PC-9 (cell line): ENCODE data around the gene SLC9A9. TPM values are rescaled to one million over a fixed set of nuclear protein-coding genes. Genes with fewer than 3 reads are reported as not detected.

ENCODE experiments used
- BruUV-seq: library from RNA; stranded (reverse); fragments of 400-500 nt; replicated peaks from 2 replicates; lab custom pipeline; 2021; lab: Mats Ljungman, UMichigan
- CTCF ChIA-PET: fragments of 300-600 bp; sonication (Branson Sonifier 250); formaldehyde crosslinking; loops from one replicate; lab custom pipeline; 2022; ENCODE audit warnings: antibody characterized with exemption; lab: Charles Lee
- POLR2A ChIA-PET: fragments of 300-600 bp; sonication (Branson Sonifier 250); formaldehyde crosslinking; loops from one replicate; lab custom pipeline; 2022; ENCODE audit warnings: antibody characterized with exemption; ENCODE audit not compliant: unreplicated experiment; lab: Charles Lee
- DNase-seq, 2 experiments: peaks; one replicate each; pipeline versions ENCODE4 v3.0.0 to v3.0.0-alpha.2; 2015 to 2022; ENCODE audit warnings: mixed read lengths in 1 of 2
- H2AFZ ChIP-seq: fragments of 200-600 bp; sonication (generic); 2 replicates; pipeline ENCODE4 v1.8.1; 2017; ENCODE audit warnings: antibody characterized with exemption
- H3F3A ChIP-seq: fragments of 200-600 bp; sonication (generic); 2 replicates; pipeline ENCODE4 v1.8.1; 2017; ENCODE audit warnings: antibody characterized with exemption, mild to moderate bottlenecking, low read depth; ENCODE audit not compliant: insufficient read depth
- H3K27ac ChIP-seq: fragments of 200-600 bp; sonication (generic); 2 replicates; pipeline ENCODE4 v1.6.1; 2016; ENCODE audit warnings: mixed run types
- H3K27me3 ChIP-seq: fragments of 200-600 bp; sonication (generic); 2 replicates; pipeline ENCODE4 v1.6.1; 2016; ENCODE audit warnings: low read depth, mixed run types; ENCODE audit not compliant: insufficient read depth
- H3K36me3 ChIP-seq: fragments of 200-600 bp; sonication (generic); 2 replicates; pipeline ENCODE4 v1.6.1; 2016; ENCODE audit warnings: low read depth, mixed run types
- H3K4me1 ChIP-seq: fragments of 200-600 bp; sonication (generic); replicated peaks from 2 replicates; pipeline ENCODE4 v1.6.1; 2016; ENCODE audit warnings: mixed run types; ENCODE audit not compliant: insufficient read depth
- H3K4me2 ChIP-seq: fragments of 200-600 bp; sonication (generic); 2 replicates; pipeline ENCODE4 v1.6.1; 2017; ENCODE audit warnings: mixed run types
- H3K4me3 ChIP-seq: fragments of 200-600 bp; sonication (generic); 2 replicates; pipeline ENCODE4 v1.6.1; 2016; ENCODE audit warnings: mixed run types
- H3K79me2 ChIP-seq: fragments of 200-600 bp; sonication (generic); 2 replicates; pipeline ENCODE4 v1.6.1; 2017; ENCODE audit warnings: low read depth, mixed run types
- H3K9me2 ChIP-seq: fragments of 200-600 bp; sonication (generic); 2 replicates; pipeline ENCODE4 v1.8.1; 2017; ENCODE audit warnings: mild to moderate bottlenecking; ENCODE audit not compliant: insufficient read depth
- H3K9me3 ChIP-seq: fragments of 200-600 bp; sonication (generic); 2 replicates; pipeline ENCODE4 v1.8.1; 2016; ENCODE audit warnings: low read depth; ENCODE audit not compliant: insufficient read depth
- H4K20me1 ChIP-seq: fragments of 200-600 bp; sonication (generic); 2 replicates; pipeline ENCODE4 v1.8.1; 2017; ENCODE audit not compliant: insufficient read depth
- CTCF ChIP-seq: fragments of 200-600 bp; sonication (generic); conservative IDR thresholded peaks from 2 replicates; pipeline ENCODE4 v1.6.1; 2017; ENCODE audit warnings: mixed run types, antibody characterized with exemption, mild to moderate bottlenecking, moderate library complexity
- EZH2 ChIP-seq: fragments of 200-600 bp; sonication (generic); IDR thresholded peaks from 2 replicates; pipeline ENCODE4 v1.8.0; 2017; ENCODE audit warnings: antibody characterized with exemption, low read depth
- intact Hi-C: fragments of 100-400 bp; cut with micrococcal nuclease; formaldehyde crosslinking; loops from one replicate; pipeline ENCODE4 v1.10.0; 2022; ENCODE audit not compliant: unreplicated experiment
- total RNA-seq: library from RNA; stranded (reverse); gene quantifications from 2 replicates; pipeline ENCODE4 v1.2.3, GENCODE V29; 2021

Gene SLC9A9
- total RNA-seq, 1 experiment from 2014 or later = 1.7 TPM

DNA sequence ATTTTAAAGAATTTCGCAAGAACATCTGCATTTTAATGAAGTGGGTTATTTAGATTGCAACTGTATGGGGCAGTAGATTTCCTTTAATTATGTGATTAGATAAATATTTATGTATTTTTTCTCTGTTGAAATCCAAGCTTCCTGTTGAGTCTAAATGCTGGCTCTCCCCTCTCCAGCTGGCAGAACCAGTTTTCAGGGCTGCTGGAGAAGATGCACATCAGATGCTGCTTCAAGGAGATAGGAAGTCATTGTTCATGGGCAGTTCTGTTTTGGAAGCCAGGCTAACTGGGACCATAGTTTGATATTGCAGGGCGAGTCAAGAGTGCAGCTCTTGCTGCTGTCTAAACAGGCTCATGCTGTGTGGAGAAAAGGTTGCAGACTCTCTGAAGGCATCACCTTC, 97.4 kb downstream of the SLC9A9 start:
- ChIA-PET CTCF (no interaction called here), POLR2A (interaction anchor here (0.6 kb wide), 2 partner anchors 639 to 1026 kb away, joined by 4 to 16 read pairs; no protein-coding TSS in a partner anchor)
- H3K4me3 ChIP-seq = no peak overlapping the region
- H3K36me3 ChIP-seq = no peaks in the 10 kb centered on the region
- no peak overlapping the region for H3K27ac ChIP-seq
- intact Hi-C loops = no loop called here
- TF ChIP-seq CTCF = no peak
- no peak for TF ChIP-seq EZH2
- H3K79me2 ChIP-seq = no peaks in the 10 kb centered on the region
- no peaks in the 10 kb centered on the region for H3K9me3 ChIP-seq
- H4K20me1 ChIP-seq = no peaks in the 10 kb centered on the region
- no peak overlapping the region for H2AFZ ChIP-seq
- H3K9me2 ChIP-seq = no peaks in the 10 kb centered on the region
- no peak for DNase-seq
- H3F3A ChIP-seq = no peaks in the 10 kb centered on the region
- H3K4me1 ChIP-seq = no peaks in the 10 kb centered on the region
- no peak overlapping the region for H3K4me2 ChIP-seq
- H3K27me3 ChIP-seq = no peaks in the 10 kb centered on the region
- BruUV-seq = no TSS peak

DNA sequence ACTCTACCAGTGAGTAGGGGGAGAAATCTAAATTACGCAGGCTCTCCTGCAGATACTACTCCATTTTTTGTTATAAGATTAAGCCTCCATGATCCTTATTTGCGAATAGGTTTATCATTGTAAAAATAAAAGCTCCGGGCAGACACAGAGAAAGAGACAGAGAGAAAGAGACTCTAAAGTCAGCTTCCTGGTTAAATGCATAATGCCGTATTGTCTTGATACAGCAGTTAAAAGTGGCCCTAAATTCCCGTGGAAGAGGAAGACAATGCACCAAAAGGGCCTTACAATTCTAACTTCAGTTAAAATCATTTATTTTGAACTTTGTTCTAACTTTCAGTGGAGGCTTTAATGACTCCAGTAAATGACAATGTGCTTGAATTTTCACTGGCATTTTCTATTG, 98.3 kb downstream of the SLC9A9 start:
- H3K9me2 ChIP-seq = no peaks in the 10 kb centered on the region
- H3K27me3 ChIP-seq = no peaks in the 10 kb centered on the region
- BruUV-seq = no TSS peak
- no peaks in the 10 kb centered on the region for H3K36me3 ChIP-seq
- no peaks in the 10 kb centered on the region for H3F3A ChIP-seq
- no peaks in the 10 kb centered on the region for H3K4me1 ChIP-seq
- ChIA-PET CTCF (no interaction called here), POLR2A (interaction anchor here (0.6 kb wide), 1 partner anchor 1027 kb away, joined by 4 read pairs; no protein-coding TSS in a partner anchor)
- H3K27ac ChIP-seq = no peak overlapping the region
- H3K9me3 ChIP-seq = no peaks in the 10 kb centered on the region
- H3K4me3 ChIP-seq = no peak overlapping the region
- H4K20me1 ChIP-seq = no peaks in the 10 kb centered on the region
- no peaks in the 10 kb centered on the region for H3K79me2 ChIP-seq
- no peak for DNase-seq
- intact Hi-C loops = no loop called here
- H3K4me2 ChIP-seq = no peak overlapping the region
- TF ChIP-seq CTCF (no peak), EZH2 (no peak)
- no peak overlapping the region for H2AFZ ChIP-seq

- no peak overlapping the region for H3K4me2 ChIP-seq
- no peaks in the 10 kb centered on the region for H3K9me2 ChIP-seq
- no TSS peak for BruUV-seq
- POLR2A ChIA-PET = no interaction called here
- H3K4me3 ChIP-seq = no peak overlapping the region
- CTCF ChIA-PET = interaction anchor here (0.5 kb wide), 1 partner anchor 730 kb away, joined by 3 read pairs; no protein-coding TSS in a partner anchor
- H2AFZ ChIP-seq = no peak overlapping the region
- TF ChIP-seq EZH2 (no peak), CTCF (no peak)
- no peaks in the 10 kb centered on the region for H3K9me3 ChIP-seq
- intact Hi-C loops = no loop called here
- no peaks in the 10 kb centered on the region for H3K27me3 ChIP-seq
- no peaks in the 10 kb centered on the region for H3K36me3 ChIP-seq
- DNase-seq = no peak
- H4K20me1 ChIP-seq = no peaks in the 10 kb centered on the region
- H3K4me1 ChIP-seq = no peaks in the 10 kb centered on the region
- H3K79me2 ChIP-seq = no peaks in the 10 kb centered on the region
- no peaks in the 10 kb centered on the region for H3F3A ChIP-seq
- no peak overlapping the region for H3K27ac ChIP-seq
Measured at GRCh38 chr3:143737065-143737464, 111.2 kb downstream of the SLC9A9 start.
